K562 (cell line): ENCODE measurements around the gene ZBTB48. TPM values are rescaled to one million over a fixed set of nuclear protein-coding genes. Genes with fewer than 3 reads are reported as not detected.

Experiments used
- CREB3L1 ChIP-seq: fragments of 450-650 bp; IDR thresholded peaks from 2 replicates; pipeline ENCODE4 v1.6.1; 2014; ENCODE audit warnings: low read depth, mild to moderate bottlenecking, moderate library complexity, borderline replicate concordance
- CTBP1 ChIP-seq: fragments of 450-650 bp; IDR thresholded peaks from 2 replicates; pipeline ENCODE4 v1.6.1; 2016; ENCODE audit warnings: borderline replicate concordance
- E2F6 ChIP-seq, 2 experiments: IDR thresholded peaks; 2 replicates each; pipeline ENCODE4 v1.6.1; 2011; ENCODE audit warnings: borderline replicate concordance in 1 of 2, control low read depth in 1 of 2, low read depth in 1 of 2, low read length in 1 of 2, mild to moderate bottlenecking in 1 of 2, mixed read lengths in 1 of 2, moderate library complexity in 1 of 2; ENCODE audit not compliant: insufficient read depth in 1 of 2, insufficient read length in 1 of 2, poor library complexity in 1 of 2, severe bottlenecking in 1 of 2; ENCODE audit errors: extremely low read depth in 1 of 2
- FOXA3 ChIP-seq, 2 experiments: fragments of 450-650 bp in 1 of 2; sonication (generic) in 1 of 2; formaldehyde crosslinking; IDR thresholded peaks in 1 of 2; conservative IDR thresholded peaks in 1 of 2; 2 replicates each; pipeline versions ENCODE4 v1.4.0 to v1.8.0; 2020 to 2022; ENCODE audit warnings: mild to moderate bottlenecking in 2 of 2, missing genetic modification reagents in 1 of 2
- HNRNPH1 ChIP-seq: fragments of 200-400 bp; formaldehyde crosslinking; optimal IDR thresholded peaks from 2 replicates; pipeline ENCODE3; 2017; ENCODE audit warnings: low read depth, mild to moderate bottlenecking, low read length, moderate library complexity
- HOXB6 ChIP-seq: fragments of 250-450 bp; sonication (Bioruptor Pico); IDR thresholded peaks from 2 replicates; pipeline ENCODE4 v1.5.1; 2022; ENCODE audit warnings: mild to moderate bottlenecking, borderline replicate concordance
- JUN ChIP-seq, 2 experiments: sonication (generic) in 1 of 2; formaldehyde crosslinking in 1 of 2; IDR thresholded peaks; 2 replicates each; pipeline versions ENCODE4 v1.6.1 to v1.8.0; 2012 to 2022; ENCODE audit warnings: borderline replicate concordance in 2 of 2, mild to moderate bottlenecking in 2 of 2, improper control_type of control experiment in 1 of 2, low read depth in 1 of 2, low read length in 1 of 2, missing genetic modification reagents in 1 of 2
- KLF6 ChIP-seq: fragments of 250-450 bp; sonication (Bioruptor Pico); IDR thresholded peaks from 2 replicates; pipeline ENCODE4 v1.4.0; 2020; ENCODE audit warnings: mild to moderate bottlenecking, moderate library complexity, borderline replicate concordance
- PREB ChIP-seq: sonication (generic); formaldehyde crosslinking; IDR thresholded peaks from 2 replicates; pipeline ENCODE4 v1.8.1; 2023; ENCODE audit warnings: mild to moderate bottlenecking, missing genetic modification reagents
- RNF2 ChIP-seq: sonication (generic); IDR thresholded peaks from 2 replicates; pipeline ENCODE4 v1.6.1; 2016
- SMAD3 ChIP-seq: fragments of 450-650 bp; formaldehyde crosslinking; conservative IDR thresholded peaks from 2 replicates; pipeline ENCODE4 v1.4.0; 2020; ENCODE audit warnings: mild to moderate bottlenecking
- STAT5A ChIP-seq: IDR thresholded peaks from 2 replicates; pipeline ENCODE4 v1.6.1; 2012; ENCODE audit warnings: low read length, inconsistent platforms, borderline replicate concordance
- THAP7 ChIP-seq: fragments of 250-450 bp; sonication (Bioruptor Pico); IDR thresholded peaks from 2 replicates; pipeline ENCODE4 v1.5.0; 2021
- TOE1 ChIP-seq, 2 experiments: fragments of 450-650 bp in 1 of 2; sonication (generic) in 1 of 2; formaldehyde crosslinking in 1 of 2; IDR thresholded peaks; 2 replicates each; pipeline versions ENCODE4 v1.7.1 to v1.8.0; 2016 to 2022; ENCODE audit warnings: borderline replicate concordance in 2 of 2, mild to moderate bottlenecking in 2 of 2, antibody characterized with exemption in 1 of 2, inconsistent platforms in 1 of 2, low read depth in 1 of 2, missing genetic modification reagents in 1 of 2, moderate library complexity in 1 of 2
- polyA plus RNA-seq, 8 experiments: library from polyadenylated mRNA; depleted of rRNA in 4 of 8; stranded (reverse) in 5 of 8; unstranded in 3 of 8; fragments of >200 nt; fragmentation: Nextera tagmentation in 2 of 8; fragmentation: Illumina TruSeq in 1 of 8; extraction: Ambion mirVana in 2 of 8; extraction: Trizol in 1 of 8; gene quantifications; 2 replicates each; pipeline versions ENCODE4 v1.2.1 to v1.2.3, GENCODE V29; 2011 to 2014; ENCODE audit warnings: inconsistent platforms in 1 of 8, missing spikeins in 1 of 8
- total RNA-seq, 7 experiments: library from RNA; depleted of rRNA in 6 of 7; stranded (reverse); fragments of >200 nt in 6 of 7; fragmentation: Illumina TruSeq in 2 of 7; extraction: Trizol in 2 of 7; gene quantifications; 2 replicates each; pipeline versions ENCODE4 v1.2.1 to v1.2.3, GENCODE V29; 2011 to 2021; ENCODE audit warnings: low replicate concordance in 1 of 7
- TF ChIP-seq, protein P1 (sequence below), 3 experiments: IDR thresholded peaks in 2 of 3; conservative IDR thresholded peaks in 1 of 3; 2 replicates each; pipeline ENCODE4 v1.5.1; 2011 to 2012; ENCODE audit warnings: low read length in 3 of 3, mild to moderate bottlenecking in 3 of 3, control low read depth in 2 of 3, improper control_type of control experiment in 1 of 3, inconsistent platforms in 1 of 3, low read depth in 1 of 3, mixed read lengths in 1 of 3, moderate library complexity in 1 of 3; ENCODE audit not compliant: insufficient read depth in 2 of 3
- TF ChIP-seq, protein P2 (sequence below), 2 experiments: fragments of 250-450 bp in 1 of 2; fragments of 450-650 bp in 1 of 2; sonication (Bioruptor Pico) in 1 of 2; IDR thresholded peaks; 2 replicates each; pipeline versions ENCODE4 v1.6.1 to v1.8.0; 2016 to 2021; ENCODE audit warnings: mild to moderate bottlenecking in 2 of 2, moderate library complexity in 2 of 2, missing compliant biosample characterization in 1 of 2, missing genetic modification characterization in 1 of 2

The ZBTB48 gene
- total and polyA plus RNA-seq, 9 of the 15 experiments (the other 6 are each of a cell fraction or from before 2014, with no cell fraction given): 1.9 to 66.9 (median 29.5) TPM

- TF ChIP-seq KLF6 (CRISPR knock-in tag) (no peak), RNF2 (0 out of 2 replicates have a peak, but pooled peaks have one; percentile 44), CREB3L1 (peak; percentile 61; the same call in 1 of the 2 replicates), TOE1 (IDR thresholded peaks at IDR 0.05; ENCODE audit: borderline replicate concordance) (no peak), TOE1 (CRISPR knock-in tag; IDR thresholded peaks at IDR 0.05; ENCODE audit: borderline replicate concordance, low read depth) (peak; percentile 41), CTBP1 (peak; percentile 87), JUN (IDR thresholded peaks at IDR 0.05; ENCODE audit: borderline replicate concordance, low read depth, low read length) (peak; percentile 8; the same call in 1 of the 2 replicates), JUN (CRISPR knock-in tag; IDR thresholded peaks at IDR 0.05; ENCODE audit: borderline replicate concordance) (no peak), HOXB6 (CRISPR knock-in tag) (no peak), HNRNPH1 (no peak), PREB (CRISPR knock-in tag) (peak; percentile 31; the same call in 1 of the 2 replicates), FOXA3 (CRISPR knock-in tag; conservative IDR thresholded peaks at IDR 0.05 in 1 of 2, IDR thresholded peaks at IDR 0.05 in 1 of 2) (peak in 1 of 2 experiments; percentile 8; a peak in 1 of 4 replicates), THAP7 (CRISPR knock-in tag) (peak; percentile 90), E2F6 (IDR thresholded peaks at IDR 0.05; ENCODE audit: borderline replicate concordance in 1 of 2, extremely low read depth in 1 of 2, insufficient read depth in 1 of 2, insufficient read length in 1 of 2, low read depth in 1 of 2, low read length in 1 of 2, poor library complexity in 1 of 2, severe bottlenecking in 1 of 2) (peak; percentile 57 to 79), SMAD3 (CRISPR knock-in tag) (no peak), STAT5A (no peak)
- TF ChIP-seq, protein P1, sequence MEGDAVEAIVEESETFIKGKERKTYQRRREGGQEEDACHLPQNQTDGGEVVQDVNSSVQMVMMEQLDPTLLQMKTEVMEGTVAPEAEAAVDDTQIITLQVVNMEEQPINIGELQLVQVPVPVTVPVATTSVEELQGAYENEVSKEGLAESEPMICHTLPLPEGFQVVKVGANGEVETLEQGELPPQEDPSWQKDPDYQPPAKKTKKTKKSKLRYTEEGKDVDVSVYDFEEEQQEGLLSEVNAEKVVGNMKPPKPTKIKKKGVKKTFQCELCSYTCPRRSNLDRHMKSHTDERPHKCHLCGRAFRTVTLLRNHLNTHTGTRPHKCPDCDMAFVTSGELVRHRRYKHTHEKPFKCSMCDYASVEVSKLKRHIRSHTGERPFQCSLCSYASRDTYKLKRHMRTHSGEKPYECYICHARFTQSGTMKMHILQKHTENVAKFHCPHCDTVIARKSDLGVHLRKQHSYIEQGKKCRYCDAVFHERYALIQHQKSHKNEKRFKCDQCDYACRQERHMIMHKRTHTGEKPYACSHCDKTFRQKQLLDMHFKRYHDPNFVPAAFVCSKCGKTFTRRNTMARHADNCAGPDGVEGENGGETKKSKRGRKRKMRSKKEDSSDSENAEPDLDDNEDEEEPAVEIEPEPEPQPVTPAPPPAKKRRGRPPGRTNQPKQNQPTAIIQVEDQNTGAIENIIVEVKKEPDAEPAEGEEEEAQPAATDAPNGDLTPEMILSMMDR (IDR thresholded peaks at IDR 0.05 in 2 of 3, conservative IDR thresholded peaks at IDR 0.05 in 1 of 3; ENCODE audit: insufficient read depth in 2 of 3, low read depth in 1 of 3, low read length in 3 of 3): peak in 2 of 3 experiments; percentile 5 to 21; a peak in 1 of 6 replicates
- TF ChIP-seq, protein P2, sequence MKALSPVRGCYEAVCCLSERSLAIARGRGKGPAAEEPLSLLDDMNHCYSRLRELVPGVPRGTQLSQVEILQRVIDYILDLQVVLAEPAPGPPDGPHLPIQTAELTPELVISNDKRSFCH (CRISPR knock-in tag; IDR thresholded peaks at IDR 0.05): no peak
- TF ChIP-seq, protein P2 (tag; IDR thresholded peaks at IDR 0.05): peak; percentile 64
These were observed 22.3 kb downstream of the ZBTB48 start (continued) for GRCh38 chr1:6601923-6602668.
